Endothelial cell of umbilical vein (primary cell): ENCODE data around the gene DEF6. TPM values are rescaled to one million over a fixed set of nuclear protein-coding genes. Genes with fewer than 3 reads are reported as not detected.

Experiments
- BruUV-seq: library from RNA; stranded (reverse); fragments of 400-500 nt; replicated peaks from 2 replicates; lab custom pipeline; 2021; lab: Mats Ljungman, UMichigan
- CTCF ChIA-PET: fragments of 300-600, 350-600 bp; sonication (Branson Sonifier 250); formaldehyde crosslinking; loops from one replicate; lab custom pipeline; 2021; ENCODE audit warnings: antibody characterized with exemption, inconsistent platforms; lab: Charles Lee
- POLR2A ChIA-PET: fragments of 300-600, 350-600 bp; sonication (Branson Sonifier 250); formaldehyde crosslinking; loops from one replicate; lab custom pipeline; 2021; ENCODE audit warnings: antibody characterized with exemption, inconsistent platforms; lab: Charles Lee
- DNase-seq: peaks from one replicate; pipeline ENCODE4 v3.0.0-alpha.2; 2011; ENCODE audit warnings: low read depth, low spot score
- FAIRE-seq: peaks from 2 replicates; lab custom pipeline; 2011; peaks lifted over from hg19 to GRCh38; lab: Jason Lieb, UNC
- H2AFZ ChIP-seq: 2 replicates; pipeline ENCODE4 v1.6.0; 2012; ENCODE audit warnings: low read depth, low read length, control low read depth, inconsistent platforms
- H3K27ac ChIP-seq: 2 replicates; pipeline ENCODE4 v1.5.1; 2011; ENCODE audit warnings: low read depth, mild to moderate bottlenecking, control low read depth, low read length, moderate library complexity; ENCODE audit not compliant: insufficient read depth
- H3K27me3 ChIP-seq, 2 experiments: 2 replicates each; pipeline versions ENCODE4 v1.6.0 to v1.6.1; 2011; ENCODE audit warnings: low read length in 2 of 2, mixed read lengths in 1 of 2; ENCODE audit not compliant: control insufficient read depth in 2 of 2, insufficient read depth in 2 of 2
- H3K36me3 ChIP-seq, 2 experiments: 2 replicates in 1 of 2; 3 replicates in 1 of 2; pipeline ENCODE4 v1.5.1; 2011; ENCODE audit warnings: low read length in 2 of 2, mild to moderate bottlenecking in 1 of 2, moderate library complexity in 1 of 2; ENCODE audit not compliant: control insufficient read depth in 2 of 2, insufficient read depth in 2 of 2; ENCODE audit errors: extremely low read depth in 1 of 2
- H3K4me1 ChIP-seq: 3 replicates; pipeline ENCODE4 v1.5.1; 2011; ENCODE audit warnings: mild to moderate bottlenecking, low read length; ENCODE audit not compliant: control insufficient read depth, insufficient read depth; ENCODE audit errors: extremely low read depth
- H3K4me2 ChIP-seq: 2 replicates; pipeline ENCODE4 v1.6.1; 2011; ENCODE audit warnings: low read length, control low read depth, mixed read lengths; ENCODE audit not compliant: insufficient read depth
- H3K4me3 ChIP-seq, 3 experiments: fragments of 200-600 bp in 1 of 3; sonication (generic), shearing (Covaris generic) in 1 of 3; replicated peaks in 1 of 3; 2 replicates each; pipeline ENCODE4 v1.5.1; 2011 to 2016; ENCODE audit warnings: control low read depth in 3 of 3, low read length in 3 of 3, mild to moderate bottlenecking in 2 of 3, inconsistent platforms in 1 of 3, low read depth in 1 of 3, moderate library complexity in 1 of 3; ENCODE audit not compliant: insufficient read depth in 1 of 3
- H3K79me2 ChIP-seq: 2 replicates; pipeline ENCODE4 v1.6.0; 2012; ENCODE audit warnings: low read length, inconsistent platforms; ENCODE audit not compliant: control insufficient read depth, insufficient read depth
- H3K9ac ChIP-seq: replicated peaks from 2 replicates; pipeline ENCODE3; 2011; ENCODE audit warnings: low read length, control low read depth; ENCODE audit not compliant: insufficient read depth; ENCODE audit errors: extremely low read depth
- H3K9me1 ChIP-seq: replicated peaks from 3 replicates; pipeline ENCODE4 v1.6.0; 2011; ENCODE audit warnings: mild to moderate bottlenecking, low read length; ENCODE audit not compliant: control insufficient read depth, insufficient read depth; ENCODE audit errors: extremely low read depth
- H3K9me3 ChIP-seq: replicated peaks from 2 replicates; pipeline ENCODE4 v1.5.1; 2012; ENCODE audit warnings: low read length, inconsistent platforms; ENCODE audit not compliant: control insufficient read depth, insufficient read depth
- H4K20me1 ChIP-seq: replicated peaks from 2 replicates; pipeline ENCODE3; 2011; ENCODE audit warnings: mild to moderate bottlenecking, low read length; ENCODE audit not compliant: control insufficient read depth, insufficient read depth; ENCODE audit errors: extremely low read depth
- EZH2 ChIP-seq: IDR thresholded peaks from 2 replicates; pipeline ENCODE4 v1.6.1; 2012; ENCODE audit warnings: borderline replicate concordance, low read depth, mild to moderate bottlenecking, moderate library complexity, low read length, inconsistent platforms; ENCODE audit not compliant: severe bottlenecking
- FOS ChIP-seq: IDR thresholded peaks from 2 replicates; pipeline ENCODE4 v1.6.1; 2011; ENCODE audit warnings: mild to moderate bottlenecking, low read length, moderate library complexity, borderline replicate concordance; ENCODE audit not compliant: insufficient read depth
- GATA2 ChIP-seq: IDR thresholded peaks from 2 replicates; pipeline ENCODE4 v1.7.0; 2011; ENCODE audit warnings: low read depth, mild to moderate bottlenecking, moderate library complexity, mixed read lengths, low read length; ENCODE audit not compliant: insufficient read length, insufficient read depth
- JUN ChIP-seq: IDR thresholded peaks from 2 replicates; pipeline ENCODE4 v1.6.1; 2011; ENCODE audit warnings: borderline replicate concordance, low read depth; ENCODE audit not compliant: insufficient read length, insufficient read depth
- MYC ChIP-seq: IDR thresholded peaks from one replicate; pipeline ENCODE4 v1.6.1; 2011; ENCODE audit warnings: mild to moderate bottlenecking, low read depth, low read length
- POLR2AphosphoS5 ChIP-seq: IDR thresholded peaks from 2 replicates; pipeline ENCODE4 v1.6.1; 2012; ENCODE audit warnings: low read depth, mild to moderate bottlenecking, control low read depth, low read length, moderate library complexity; ENCODE audit not compliant: insufficient read depth
- dilution Hi-C: fragments of 300-500 bp; cut with MboI; formaldehyde crosslinking; loops from one replicate; pipeline ENCODE4 v1.15.0; 2019; ENCODE audit warnings: low sequenced_read_pairs; ENCODE audit not compliant: extremely low pct_ligation_motif_present
- intact Hi-C: fragments of 100-400 bp; cut with micrococcal nuclease; formaldehyde crosslinking; loops from one replicate; pipeline ENCODE4 v1.10.0; 2022
- polyA plus RNA-seq, 4 experiments: library from polyadenylated mRNA; depleted of rRNA in 3 of 4; stranded (reverse) in 3 of 4; unstranded in 1 of 4; fragments of >200 nt; gene quantifications; 2 replicates each; pipeline versions ENCODE4 v1.2.1 to v1.2.3, GENCODE V29; 2011 to 2012; ENCODE audit warnings: missing spikeins in 1 of 4
- total RNA-seq: library from RNA; stranded (reverse); gene quantifications from 2 replicates; pipeline ENCODE4 v1.2.3, GENCODE V29; 2021
- TF ChIP-seq, protein P1 (sequence below), 2 donors: IDR thresholded peaks; 1 replicate in 1 of 2; 2 replicates in 1 of 2; pipeline ENCODE4 v1.5.1; 2011; ENCODE audit warnings: low read length in 2 of 2, mild to moderate bottlenecking in 2 of 2, moderate library complexity in 2 of 2, control low read depth in 1 of 2, inconsistent platforms in 1 of 2, low read depth in 1 of 2; ENCODE audit not compliant: insufficient read depth in 1 of 2; ENCODE audit errors: extremely low read depth in 1 of 2
- TF ChIP-seq, protein P2 (sequence below): IDR thresholded peaks from 2 replicates; pipeline ENCODE4 v1.6.1; 2011; ENCODE audit not compliant: insufficient read depth, insufficient read length

Gene DEF6
- total and polyA plus RNA-seq, 2 donors (not counting 3 experiments of a cell fraction or from before 2014, with no cell fraction given), result 0.59 to 0.77 TPM

DNA sequence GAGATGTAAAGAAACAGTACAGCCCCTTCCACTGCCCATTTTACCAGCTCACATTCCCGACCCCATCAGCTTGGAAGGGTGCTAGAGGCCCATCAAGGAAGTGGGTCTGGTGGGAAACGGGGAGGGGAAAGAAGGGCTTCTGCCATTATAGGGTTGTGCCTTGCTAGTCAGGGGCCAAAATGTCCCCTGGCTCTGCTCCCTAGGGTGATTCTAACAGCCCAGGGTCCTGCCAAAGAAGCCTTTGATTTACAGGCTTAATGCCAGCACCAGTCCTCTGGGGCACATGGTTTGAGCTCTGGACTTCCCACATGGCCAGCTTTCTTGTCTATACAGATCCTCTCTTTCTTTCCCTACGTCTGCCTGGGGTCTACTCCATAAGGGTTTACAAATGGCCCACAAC is 48.7 kb upstream of the DEF6 start:
- no peaks in the 10 kb centered on the region for H4K20me1 ChIP-seq
- peaks cover 0 to 5% of the 10 kb centered on the region in 2 experiments for H3K36me3 ChIP-seq
- ChIA-PET CTCF (interaction anchor here (0.8 to 1.5 kb wide), 4 partner anchors 9 to 109 kb away, joined by 3 to 5 read pairs (median 3); partner anchors contain the start of gene ZNF76), POLR2A (no interaction called here)
- H3K79me2 ChIP-seq, result no peaks in the 10 kb centered on the region
- H3K4me2 ChIP-seq, result no peak overlapping the region
- no peak overlapping the region for H3K27ac ChIP-seq
- dilution Hi-C loops, result no loop called here
- H3K27me3 ChIP-seq, result no peaks in the 10 kb centered on the region
- no peak overlapping the region for H2AFZ ChIP-seq
- no peaks in the 10 kb centered on the region for H3K4me1 ChIP-seq
- intact Hi-C loops, result no loop called here
- BruUV-seq, result no TSS peak
- H3K4me3 ChIP-seq, result no peak overlapping the region
- no peak overlapping the region for H3K9ac ChIP-seq
- no peaks in the 10 kb centered on the region for H3K9me3 ChIP-seq
- FAIRE-seq (no peak), DNase-seq (no peak)
- no peaks in the 10 kb centered on the region for H3K9me1 ChIP-seq
- TF ChIP-seq JUN, result no peak
- TF ChIP-seq, protein P1, sequence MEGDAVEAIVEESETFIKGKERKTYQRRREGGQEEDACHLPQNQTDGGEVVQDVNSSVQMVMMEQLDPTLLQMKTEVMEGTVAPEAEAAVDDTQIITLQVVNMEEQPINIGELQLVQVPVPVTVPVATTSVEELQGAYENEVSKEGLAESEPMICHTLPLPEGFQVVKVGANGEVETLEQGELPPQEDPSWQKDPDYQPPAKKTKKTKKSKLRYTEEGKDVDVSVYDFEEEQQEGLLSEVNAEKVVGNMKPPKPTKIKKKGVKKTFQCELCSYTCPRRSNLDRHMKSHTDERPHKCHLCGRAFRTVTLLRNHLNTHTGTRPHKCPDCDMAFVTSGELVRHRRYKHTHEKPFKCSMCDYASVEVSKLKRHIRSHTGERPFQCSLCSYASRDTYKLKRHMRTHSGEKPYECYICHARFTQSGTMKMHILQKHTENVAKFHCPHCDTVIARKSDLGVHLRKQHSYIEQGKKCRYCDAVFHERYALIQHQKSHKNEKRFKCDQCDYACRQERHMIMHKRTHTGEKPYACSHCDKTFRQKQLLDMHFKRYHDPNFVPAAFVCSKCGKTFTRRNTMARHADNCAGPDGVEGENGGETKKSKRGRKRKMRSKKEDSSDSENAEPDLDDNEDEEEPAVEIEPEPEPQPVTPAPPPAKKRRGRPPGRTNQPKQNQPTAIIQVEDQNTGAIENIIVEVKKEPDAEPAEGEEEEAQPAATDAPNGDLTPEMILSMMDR (IDR thresholded peaks at IDR 0.05; ENCODE audit: extremely low read depth in 1 of 2, insufficient read depth in 1 of 2, low read depth in 1 of 2, low read length in 2 of 2), result no peak
- no peak for TF ChIP-seq EZH2
- no peak for TF ChIP-seq MYC
- TF ChIP-seq GATA2, result no peak
- TF ChIP-seq FOS, result no peak
- TF ChIP-seq, protein P2, sequence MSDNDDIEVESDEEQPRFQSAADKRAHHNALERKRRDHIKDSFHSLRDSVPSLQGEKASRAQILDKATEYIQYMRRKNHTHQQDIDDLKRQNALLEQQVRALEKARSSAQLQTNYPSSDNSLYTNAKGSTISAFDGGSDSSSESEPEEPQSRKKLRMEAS, result no peak
- TF ChIP-seq POLR2AphosphoS5, result no peak
